ENCODE results near the gene C2orf49.

Gene C2orf49

GRCh38 chr2:105378921-105379383, 41.6 kb downstream of the C2orf49 start:
- no peak for DNase-seq (ENCODE audit: low spot score)
- no peak overlapping the region for H2AK5ac ChIP-seq (ENCODE audit: low read depth, low read length)
- H3K9me3 ChIP-seq (replicated peaks in 1 of 2; ENCODE audit: control insufficient read depth in 2 of 2, insufficient read depth in 1 of 2, low read depth in 1 of 2, low read length in 2 of 2) = no peaks in the 10 kb centered on the region
- H3K4me2 ChIP-seq (ENCODE audit: insufficient read depth, low read length, poor library complexity, severe bottlenecking) = no peak overlapping the region
- H3K79me1 ChIP-seq (ENCODE audit: low read depth, low read length) = no peaks in the 10 kb centered on the region
- peaks cover 3 to 50% of the 10 kb centered on the region in 2 donors for H3K36me3 ChIP-seq (replicated peaks in 1 of 2; ENCODE audit: control insufficient read depth in 2 of 2, insufficient read depth in 2 of 2, low read length in 2 of 2)
- H3K18ac ChIP-seq (ENCODE audit: low read length) = no peak overlapping the region
- WGBS, 2 donors (ENCODE audit: extremely low coverage in 2 of 2, insufficient read length in 2 of 2, insufficient replicate concordance in 1 of 2) = no CpG with 5 or more reads among the region's 4 CpGs
- H3K4me3 ChIP-seq (ENCODE audit: low read length in 2 of 2) = no peak overlapping the region
- no peak overlapping the region for H2BK15ac ChIP-seq (ENCODE audit: low read length)
- H3K9ac ChIP-seq (ENCODE audit: low read depth, low read length, poor library complexity) = no peak overlapping the region
- no peaks in the 10 kb centered on the region for H3K27me3 ChIP-seq (ENCODE audit: control insufficient read depth in 3 of 3, insufficient read depth in 3 of 3, low read depth in 1 of 3, low read length in 3 of 3)
- H2BK120ac ChIP-seq (ENCODE audit: low read depth, low read length) = no peak overlapping the region
- no peak overlapping the region for H3K27ac ChIP-seq (replicated peaks; ENCODE audit: low read length)
- no peak overlapping the region for H4K8ac ChIP-seq (ENCODE audit: low read depth, low read length)
- H2BK12ac ChIP-seq (ENCODE audit: low read length) = no peak overlapping the region
- no peak overlapping the region for H2BK5ac ChIP-seq (ENCODE audit: low read length)
- no peak overlapping the region for H3K14ac ChIP-seq (ENCODE audit: low read length)
- H2AFZ ChIP-seq (ENCODE audit: low read length) = no peak overlapping the region
- H3K23ac ChIP-seq (ENCODE audit: low read depth, low read length, poor library complexity) = no peak overlapping the region
- H3K4ac ChIP-seq (ENCODE audit: low read length) = no peak overlapping the region
- no peak overlapping the region for H4K91ac ChIP-seq (ENCODE audit: low read depth, low read length, poor library complexity)
- no peaks in the 10 kb centered on the region for H3K4me1 ChIP-seq (ENCODE audit: control insufficient read depth in 2 of 2, insufficient read depth in 1 of 2, low read depth in 1 of 2, low read length in 2 of 2)

GRCh38 chr2:105379741-105380186, 42.4 kb downstream of the C2orf49 start:
- no peak overlapping the region for H3K23ac ChIP-seq (ENCODE audit: low read depth, low read length, poor library complexity)
- H3K4me1 ChIP-seq (ENCODE audit: control insufficient read depth in 2 of 2, insufficient read depth in 1 of 2, low read depth in 1 of 2, low read length in 2 of 2) = no peaks in the 10 kb centered on the region
- H4K91ac ChIP-seq (ENCODE audit: low read depth, low read length, poor library complexity) = no peak overlapping the region
- H3K4ac ChIP-seq (ENCODE audit: low read length) = no peak overlapping the region
- no peak overlapping the region for H3K14ac ChIP-seq (ENCODE audit: low read length)
- no peak for DNase-seq (ENCODE audit: low spot score)
- H3K4me2 ChIP-seq (ENCODE audit: insufficient read depth, low read length, poor library complexity, severe bottlenecking) = no peak overlapping the region
- no peak overlapping the region for H2BK12ac ChIP-seq (ENCODE audit: low read length)
- no peak overlapping the region for H3K9ac ChIP-seq (ENCODE audit: low read depth, low read length, poor library complexity)
- no CpG with 5 or more reads among the region's 7 CpGs for WGBS, 2 donors (ENCODE audit: extremely low coverage in 2 of 2, insufficient read length in 2 of 2, insufficient replicate concordance in 1 of 2)
- H3K27me3 ChIP-seq (ENCODE audit: control insufficient read depth in 3 of 3, insufficient read depth in 3 of 3, low read depth in 1 of 3, low read length in 3 of 3) = no peaks in the 10 kb centered on the region
- no peak overlapping the region for H4K8ac ChIP-seq (ENCODE audit: low read depth, low read length)
- no peaks in the 10 kb centered on the region for H3K79me1 ChIP-seq (ENCODE audit: low read depth, low read length)
- H3K4me3 ChIP-seq (ENCODE audit: low read length in 2 of 2) = peak overlapping the region in 1 of 2 donors; percentile 34
- no peak overlapping the region for H2AK5ac ChIP-seq (ENCODE audit: low read depth, low read length)
- H3K36me3 ChIP-seq (replicated peaks in 1 of 2; ENCODE audit: control insufficient read depth in 2 of 2, insufficient read depth in 2 of 2, low read length in 2 of 2) = peaks cover 5 to 55% of the 10 kb centered on the region in 2 donors
- H3K18ac ChIP-seq (ENCODE audit: low read length) = no peak overlapping the region
- H2BK15ac ChIP-seq (ENCODE audit: low read length) = no peak overlapping the region
- no peak overlapping the region for H2BK5ac ChIP-seq (ENCODE audit: low read length)
- H2BK120ac ChIP-seq (ENCODE audit: low read depth, low read length) = no peak overlapping the region
- no peaks in the 10 kb centered on the region for H3K9me3 ChIP-seq (replicated peaks in 1 of 2; ENCODE audit: control insufficient read depth in 2 of 2, insufficient read depth in 1 of 2, low read depth in 1 of 2, low read length in 2 of 2)
- no peak overlapping the region for H2AFZ ChIP-seq (ENCODE audit: low read length)
- H3K27ac ChIP-seq (replicated peaks; ENCODE audit: low read length) = no peak overlapping the region

GRCh38 chr2:105380432-105381100, 43.2 kb downstream of the C2orf49 start:
- DNase-seq (ENCODE audit: low spot score) = no peak

GRCh38 chr2:105381101-105381668, 43.8 kb downstream of the C2orf49 start:
- no peaks in the 10 kb centered on the region for H3K27me3 ChIP-seq (ENCODE audit: control insufficient read depth in 3 of 3, insufficient read depth in 3 of 3, low read depth in 1 of 3, low read length in 3 of 3)
- no peak overlapping the region for H2BK120ac ChIP-seq (ENCODE audit: low read depth, low read length)
- peaks cover 3 to 61% of the 10 kb centered on the region in 2 donors for H3K36me3 ChIP-seq (replicated peaks in 1 of 2; ENCODE audit: control insufficient read depth in 2 of 2, insufficient read depth in 2 of 2, low read length in 2 of 2)
- no peak overlapping the region for H2AK5ac ChIP-seq (ENCODE audit: low read depth, low read length)
- no peak overlapping the region for H3K27ac ChIP-seq (replicated peaks; ENCODE audit: low read length)
- H3K14ac ChIP-seq (ENCODE audit: low read length) = no peak overlapping the region
- no peak overlapping the region for H2BK5ac ChIP-seq (ENCODE audit: low read length)
- H4K8ac ChIP-seq (ENCODE audit: low read depth, low read length) = no peak overlapping the region
- no peak overlapping the region for H2AFZ ChIP-seq (ENCODE audit: low read length)
- DNase-seq (ENCODE audit: low spot score) = no peak
- no peak overlapping the region for H2BK12ac ChIP-seq (ENCODE audit: low read length)
- no peak overlapping the region for H4K91ac ChIP-seq (ENCODE audit: low read depth, low read length, poor library complexity)
- H2BK15ac ChIP-seq (ENCODE audit: low read length) = no peak overlapping the region
- H3K23ac ChIP-seq (ENCODE audit: low read depth, low read length, poor library complexity) = no peak overlapping the region
- no peaks in the 10 kb centered on the region for H3K79me1 ChIP-seq (ENCODE audit: low read depth, low read length)
- no peak overlapping the region for H3K4me3 ChIP-seq (ENCODE audit: low read length in 2 of 2)
- H3K4me2 ChIP-seq (ENCODE audit: insufficient read depth, low read length, poor library complexity, severe bottlenecking) = no peak overlapping the region
- H3K9me3 ChIP-seq (replicated peaks in 1 of 2; ENCODE audit: control insufficient read depth in 2 of 2, insufficient read depth in 1 of 2, low read depth in 1 of 2, low read length in 2 of 2) = no peaks in the 10 kb centered on the region
- H3K9ac ChIP-seq (ENCODE audit: low read depth, low read length, poor library complexity) = no peak overlapping the region
- WGBS, 2 donors (ENCODE audit: extremely low coverage in 2 of 2, insufficient read length in 2 of 2, insufficient replicate concordance in 1 of 2) = no CpG with 5 or more reads among the region's 14 CpGs
- no peak overlapping the region for H3K4ac ChIP-seq (ENCODE audit: low read length)
- H3K18ac ChIP-seq (ENCODE audit: low read length) = no peak overlapping the region
- H3K4me1 ChIP-seq (ENCODE audit: control insufficient read depth in 2 of 2, insufficient read depth in 1 of 2, low read depth in 1 of 2, low read length in 2 of 2) = no peaks in the 10 kb centered on the region

More at GRCh38 chr2:105380432-105381100, 43.2 kb downstream of the C2orf49 start:
- Histone ChIP-seq H3K4ac (ENCODE audit: low read length) (no peak overlapping the region), H3K36me3 (replicated peaks in 1 of 2; ENCODE audit: control insufficient read depth in 2 of 2, insufficient read depth in 2 of 2, low read length in 2 of 2) (peaks cover 5 to 61% of the 10 kb centered on the region in 2 donors), H3K4me2 (ENCODE audit: insufficient read depth, low read length, poor library complexity, severe bottlenecking) (no peak overlapping the region), H3K27ac (replicated peaks; ENCODE audit: low read length) (no peak overlapping the region), H3K4me3 (ENCODE audit: low read length in 2 of 2) (no peak overlapping the region), H4K91ac (ENCODE audit: low read depth, low read length, poor library complexity) (no peak overlapping the region), H2BK12ac (ENCODE audit: low read length) (no peak overlapping the region), H2AFZ (ENCODE audit: low read length) (no peak overlapping the region), H3K4me1 (ENCODE audit: control insufficient read depth in 2 of 2, insufficient read depth in 1 of 2, low read depth in 1 of 2, low read length in 2 of 2) (no peaks in the 10 kb centered on the region), H3K27me3 (ENCODE audit: control insufficient read depth in 3 of 3, insufficient read depth in 3 of 3, low read depth in 1 of 3, low read length in 3 of 3) (no peaks in the 10 kb centered on the region), H3K18ac (ENCODE audit: low read length) (no peak overlapping the region), H3K9me3 (replicated peaks in 1 of 2; ENCODE audit: control insufficient read depth in 2 of 2, insufficient read depth in 1 of 2, low read depth in 1 of 2, low read length in 2 of 2) (no peaks in the 10 kb centered on the region), H2BK5ac (ENCODE audit: low read length) (no peak overlapping the region), H2BK120ac (ENCODE audit: low read depth, low read length) (no peak overlapping the region), H3K9ac (ENCODE audit: low read depth, low read length, poor library complexity) (no peak overlapping the region), H2BK15ac (ENCODE audit: low read length) (no peak overlapping the region), H3K23ac (ENCODE audit: low read depth, low read length, poor library complexity) (no peak overlapping the region), H2AK5ac (ENCODE audit: low read depth, low read length) (no peak overlapping the region), H3K79me1 (ENCODE audit: low read depth, low read length) (no peaks in the 10 kb centered on the region), H3K14ac (ENCODE audit: low read length) (no peak overlapping the region), H4K8ac (ENCODE audit: low read depth, low read length) (no peak overlapping the region)
- WGBS, 2 donors (ENCODE audit: extremely low coverage in 2 of 2, insufficient read length in 2 of 2, insufficient replicate concordance in 1 of 2) = no CpG with 5 or more reads among the region's 9 CpGs
